ENCODE measurements around the gene SSPN. TPM values are rescaled to one million over a fixed set of nuclear protein-coding genes. Genes with fewer than 3 reads are reported as not detected.

Gene SSPN
- total RNA-seq, 2 experiments from 2014 or later: not detected

- ATAC-seq (no peak), DNase-seq (no peak)
- H3K9me3 Mint-ChIP-seq (ENCODE audit: low read depth): peaks cover 6% of the 10 kb centered on the region
- H3K4me3 Mint-ChIP-seq: no peak overlapping the region
- ChIA-PET POLR2A (interaction anchor here (0.6 kb wide), 1 partner anchor 317 kb away, joined by 3 read pairs; no protein-coding TSS in a partner anchor), CTCF (no interaction called here)
- no peaks in the 10 kb centered on the region for H3K36me3 Mint-ChIP-seq (ENCODE audit: low read depth)
- H3K27me3 Mint-ChIP-seq: peaks cover 13% of the 10 kb centered on the region
- intact Hi-C loops (cut with DNase I, micrococcal nuclease): no loop called here
- no peaks in the 10 kb centered on the region for H3K4me1 Mint-ChIP-seq
- H3K27ac Mint-ChIP-seq: no peak overlapping the region
Measured at GRCh38 chr12:26247873-26248272, 52.5 kb downstream of the SSPN start.

- Mint-ChIP-seq H3K4me3 (no peak overlapping the region), H3K27me3 (peaks cover 13% of the 10 kb centered on the region), H3K4me1 (no peaks in the 10 kb centered on the region), H3K27ac (no peak overlapping the region), H3K9me3 (ENCODE audit: low read depth) (peaks cover 6% of the 10 kb centered on the region), H3K36me3 (ENCODE audit: low read depth) (no peaks in the 10 kb centered on the region)
- ChIA-PET CTCF (no interaction called here), POLR2A (no interaction called here)
- ATAC-seq: no peak
- DNase-seq: no peak
- intact Hi-C loops (cut with DNase I, micrococcal nuclease): no loop called here
Measured at GRCh38 chr12:26250801-26251200, 55.4 kb downstream of the SSPN start.

- CTCF ChIA-PET: no interaction called here
Measured at GRCh38 chr12:26251600-26251999, 56.2 kb downstream of the SSPN start.

GRCh38 chr12:26252946-26253345 lies 57.6 kb downstream of the SSPN start:
- ChIA-PET CTCF (no interaction called here), POLR2A (interaction anchor here (0.7 kb wide), 1 partner anchor 96 kb away, joined by 4 read pairs; no protein-coding TSS in a partner anchor)
- Mint-ChIP-seq H3K36me3 (ENCODE audit: low read depth) (no peaks in the 10 kb centered on the region), H3K4me3 (no peak overlapping the region), H3K27ac (no peak overlapping the region), H3K9me3 (ENCODE audit: low read depth) (peaks cover 12% of the 10 kb centered on the region), H3K27me3 (peaks cover 7% of the 10 kb centered on the region), H3K4me1 (no peaks in the 10 kb centered on the region)
- ATAC-seq (no peak), DNase-seq (no peak)
- intact Hi-C loops (cut with DNase I, micrococcal nuclease): no loop called here

More at GRCh38 chr12:26251600-26251999, 56.2 kb downstream of the SSPN start:
- intact Hi-C loops (cut with DNase I, micrococcal nuclease): no loop called here
- no peak for ATAC-seq
- peaks cover 13% of the 10 kb centered on the region for H3K27me3 Mint-ChIP-seq
- H3K9me3 Mint-ChIP-seq (ENCODE audit: low read depth): peaks cover 6% of the 10 kb centered on the region
- POLR2A ChIA-PET: no interaction called here
- H3K36me3 Mint-ChIP-seq (ENCODE audit: low read depth): no peaks in the 10 kb centered on the region
- no peak overlapping the region for H3K4me3 Mint-ChIP-seq
- DNase-seq: no peak
- H3K27ac Mint-ChIP-seq: no peak overlapping the region
- H3K4me1 Mint-ChIP-seq: no peaks in the 10 kb centered on the region

- Mint-ChIP-seq H3K27me3 (peaks cover 15% of the 10 kb centered on the region), H3K27ac (no peak overlapping the region), H3K9me3 (ENCODE audit: low read depth) (peaks cover 12% of the 10 kb centered on the region), H3K4me1 (no peaks in the 10 kb centered on the region), H3K36me3 (ENCODE audit: low read depth) (no peaks in the 10 kb centered on the region), H3K4me3 (no peak overlapping the region)
- CTCF ChIA-PET: interaction anchor here (0.6 to 0.7 kb wide), 2 partner anchors 24 to 573 kb away, joined by 3 read pairs; no protein-coding TSS in a partner anchor
- DNase-seq: no peak
- no peak for ATAC-seq
- intact Hi-C loops (cut with DNase I, micrococcal nuclease): no loop called here
- POLR2A ChIA-PET: interaction anchor here (0.6 kb wide), 1 partner anchor 91 kb away, joined by 4 read pairs; no protein-coding TSS in a partner anchor
Measured at GRCh38 chr12:26255893-26256645, 60.7 kb downstream of the SSPN start.

GRCh38 chr12:26264215-26264838 lies 69.0 kb downstream of the SSPN start:
- DNase-seq (no peak), ATAC-seq (no peak)
- Mint-ChIP-seq H3K27me3 (peaks cover 6% of the 10 kb centered on the region), H3K9me3 (ENCODE audit: low read depth) (no peaks in the 10 kb centered on the region), H3K4me1 (no peaks in the 10 kb centered on the region), H3K27ac (no peak overlapping the region), H3K36me3 (ENCODE audit: low read depth) (no peaks in the 10 kb centered on the region), H3K4me3 (no peak overlapping the region)
- intact Hi-C loops (cut with DNase I, micrococcal nuclease): no loop called here
- ChIA-PET CTCF (interaction anchor here (0.6 kb wide), 1 partner anchor 662 kb away, joined by 3 read pairs; no protein-coding TSS in a partner anchor), POLR2A (interaction anchor here (0.6 to 0.7 kb wide), 2 partner anchors 8 to 255 kb away, joined by 4 to 5 read pairs; no protein-coding TSS in a partner anchor)

GRCh38 chr12:26265606-26266005 lies 70.2 kb downstream of the SSPN start:
- Mint-ChIP-seq H3K27me3 (peaks cover 4% of the 10 kb centered on the region), H3K36me3 (ENCODE audit: low read depth) (no peaks in the 10 kb centered on the region)
- POLR2A ChIA-PET: no interaction called here

GRCh38 chr12:26266881-26267280 lies 71.5 kb downstream of the SSPN start:
- H3K27me3 Mint-ChIP-seq: peaks cover 7% of the 10 kb centered on the region
- H3K4me1 Mint-ChIP-seq: peaks cover 8% of the 10 kb centered on the region
- no peak for ATAC-seq
- no peak overlapping the region for H3K4me3 Mint-ChIP-seq
- H3K9me3 Mint-ChIP-seq (ENCODE audit: low read depth): no peaks in the 10 kb centered on the region
- no peaks in the 10 kb centered on the region for H3K36me3 Mint-ChIP-seq (ENCODE audit: low read depth)
- H3K27ac Mint-ChIP-seq: no peak overlapping the region
- intact Hi-C loops (cut with DNase I, micrococcal nuclease): no loop called here
- POLR2A ChIA-PET: no interaction called here
- DNase-seq: no peak
- CTCF ChIA-PET: no interaction called here

More at GRCh38 chr12:26265606-26266005, 70.2 kb downstream of the SSPN start:
- intact Hi-C loops (cut with DNase I, micrococcal nuclease): no loop called here
- DNase-seq (no peak), ATAC-seq (no peak)
- Mint-ChIP-seq H3K4me1 (no peaks in the 10 kb centered on the region), H3K9me3 (ENCODE audit: low read depth) (no peaks in the 10 kb centered on the region), H3K27ac (no peak overlapping the region), H3K4me3 (no peak overlapping the region)
- CTCF ChIA-PET: interaction anchor here (1.0 kb wide), 1 partner anchor 606 kb away, joined by 3 read pairs; no protein-coding TSS in a partner anchor

GRCh38 chr12:26268841-26269561 lies 73.6 kb downstream of the SSPN start:
- no peaks in the 10 kb centered on the region for H3K9me3 Mint-ChIP-seq (ENCODE audit: low read depth)

GRCh38 chr12:26269562-26270284 lies 74.3 kb downstream of the SSPN start:
- Mint-ChIP-seq H3K27ac (no peak overlapping the region), H3K4me1 (peaks cover 19% of the 10 kb centered on the region), H3K36me3 (ENCODE audit: low read depth) (no peaks in the 10 kb centered on the region), H3K27me3 (peaks cover 8% of the 10 kb centered on the region), H3K9me3 (ENCODE audit: low read depth) (no peaks in the 10 kb centered on the region), H3K4me3 (no peak overlapping the region)
- DNase-seq (no peak), ATAC-seq (no peak)
- intact Hi-C loops (cut with DNase I, micrococcal nuclease): no loop called here
- CTCF ChIA-PET: no interaction called here
- POLR2A ChIA-PET: no interaction called here

More at GRCh38 chr12:26268841-26269561, 73.6 kb downstream of the SSPN start:
- H3K4me1 Mint-ChIP-seq: peaks cover 12% of the 10 kb centered on the region
- ChIA-PET POLR2A (no interaction called here), CTCF (no interaction called here)
- no peak for DNase-seq
- ATAC-seq: no peak
- no peak overlapping the region for H3K27ac Mint-ChIP-seq
- intact Hi-C loops (cut with DNase I, micrococcal nuclease): no loop called here
- H3K4me3 Mint-ChIP-seq: no peak overlapping the region
- no peaks in the 10 kb centered on the region for H3K36me3 Mint-ChIP-seq (ENCODE audit: low read depth)
- peaks cover 8% of the 10 kb centered on the region for H3K27me3 Mint-ChIP-seq

- Mint-ChIP-seq H3K4me1 (peaks cover 26% of the 10 kb centered on the region), H3K36me3 (ENCODE audit: low read depth) (no peaks in the 10 kb centered on the region), H3K9me3 (ENCODE audit: low read depth) (no peaks in the 10 kb centered on the region), H3K4me3 (no peak overlapping the region), H3K27ac (no peak overlapping the region), H3K27me3 (peaks cover 8% of the 10 kb centered on the region)
- CTCF ChIA-PET: interaction anchor here (0.7 kb wide), 1 partner anchor 1163 kb away, joined by 3 read pairs; no protein-coding TSS in a partner anchor
- no peak for ATAC-seq
- POLR2A ChIA-PET: no interaction called here
- no peak for DNase-seq
- intact Hi-C loops (cut with DNase I, micrococcal nuclease): no loop called here
Measured at GRCh38 chr12:26271024-26271423, 75.7 kb downstream of the SSPN start.

Measured in activated CD4-positive, alpha-beta T cell treated with anti-CD3 and anti-CD28 coated beads for 36 hours (primary cell).